ENCODE measurements around the gene PI4KB. TPM values are rescaled to one million over a fixed set of nuclear protein-coding genes. Genes with fewer than 3 reads are reported as not detected.

PI4KB gene
- total RNA-seq, 1 experiment from 2014 or later = 52.7 TPM

DNA sequence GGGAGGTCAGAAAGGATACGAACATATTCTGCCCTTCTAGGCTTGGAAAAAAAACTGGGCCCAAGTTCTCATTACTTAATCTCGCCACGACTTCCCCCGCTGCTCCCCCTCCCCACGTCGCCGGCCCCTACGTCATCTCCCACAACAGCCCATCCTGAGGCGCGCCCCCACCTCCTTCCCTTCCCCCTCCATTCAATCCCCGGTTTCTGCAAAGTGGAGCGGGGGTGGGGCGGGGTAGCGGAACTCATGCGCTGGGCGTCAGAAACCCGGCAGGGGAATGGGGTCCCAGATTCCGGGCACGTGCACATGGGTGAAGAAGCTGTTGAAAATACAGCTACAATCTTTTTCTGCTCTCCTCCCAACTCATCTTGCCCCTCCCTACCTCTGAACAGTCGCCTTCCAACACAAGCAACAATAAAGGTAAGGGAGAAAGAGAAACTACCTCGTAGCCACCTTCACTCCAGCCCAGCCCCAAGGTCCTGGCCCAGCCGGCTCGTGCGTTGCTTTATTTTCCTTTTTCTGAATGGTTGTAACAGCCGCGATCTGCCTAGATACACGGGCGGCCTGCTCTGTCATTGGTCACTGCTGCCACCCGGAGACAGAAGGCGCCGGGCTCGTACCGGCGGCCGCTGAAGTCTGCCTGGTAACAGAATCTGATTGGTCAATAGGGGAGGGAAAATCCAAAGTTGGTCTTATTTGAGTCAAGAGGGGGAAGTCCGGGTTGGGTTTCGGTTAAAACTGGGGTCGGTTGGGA, 19.7 kb upstream of the PI4KB start, which contains the start of gene RFX5:
TSS of gene RFX5 (minus strand) at position 484 of the 754 bp plus-strand sequence. CDS start 932 bp downstream, outside the sequence.
- Histone ChIP-seq H3K27me3 (replicated peaks; ENCODE audit: control insufficient read depth, insufficient read depth, low read length) (no peaks in the 10 kb centered on the region), H3K9me3 (peaks cover 14% of the 10 kb centered on the region), H3K4me3 (ENCODE audit: low read depth, low read length) (peak within 1 kb of the TSS; percentile 45), H3K4me1 (peaks cover 6% of the 10 kb centered on the region; the same call in 1 of the 2 replicates), H3K36me3 (ENCODE audit: control insufficient read depth, insufficient read depth, low read length) (no peaks in the 10 kb centered on the region)
- CTCF ChIA-PET = interaction anchor here (0.8 kb wide), 1 partner anchor 46 kb away, joined by 5 read pairs; no protein-coding TSS in a partner anchor
- Mint-ChIP-seq H3K27me3 (ENCODE audit: insufficient read depth, unreplicated experiment) (no peaks in the 10 kb centered on the region), H3K27ac (ENCODE audit: unreplicated experiment) (peak within 1 kb of the TSS; percentile 95), H3K4me3 (ENCODE audit: unreplicated experiment) (peak within 1 kb of the TSS; percentile 93), H3K36me3 (ENCODE audit: insufficient read depth, unreplicated experiment) (peaks cover 14% of the 10 kb centered on the region), H3K9me3 (ENCODE audit: unreplicated experiment) (peaks cover 10% of the 10 kb centered on the region), H3K4me1 (ENCODE audit: low read depth, unreplicated experiment) (peaks cover 18% of the 10 kb centered on the region)
- peak; percentile 94 to 96 for DNase-seq
- TF ChIP-seq, protein P1, sequence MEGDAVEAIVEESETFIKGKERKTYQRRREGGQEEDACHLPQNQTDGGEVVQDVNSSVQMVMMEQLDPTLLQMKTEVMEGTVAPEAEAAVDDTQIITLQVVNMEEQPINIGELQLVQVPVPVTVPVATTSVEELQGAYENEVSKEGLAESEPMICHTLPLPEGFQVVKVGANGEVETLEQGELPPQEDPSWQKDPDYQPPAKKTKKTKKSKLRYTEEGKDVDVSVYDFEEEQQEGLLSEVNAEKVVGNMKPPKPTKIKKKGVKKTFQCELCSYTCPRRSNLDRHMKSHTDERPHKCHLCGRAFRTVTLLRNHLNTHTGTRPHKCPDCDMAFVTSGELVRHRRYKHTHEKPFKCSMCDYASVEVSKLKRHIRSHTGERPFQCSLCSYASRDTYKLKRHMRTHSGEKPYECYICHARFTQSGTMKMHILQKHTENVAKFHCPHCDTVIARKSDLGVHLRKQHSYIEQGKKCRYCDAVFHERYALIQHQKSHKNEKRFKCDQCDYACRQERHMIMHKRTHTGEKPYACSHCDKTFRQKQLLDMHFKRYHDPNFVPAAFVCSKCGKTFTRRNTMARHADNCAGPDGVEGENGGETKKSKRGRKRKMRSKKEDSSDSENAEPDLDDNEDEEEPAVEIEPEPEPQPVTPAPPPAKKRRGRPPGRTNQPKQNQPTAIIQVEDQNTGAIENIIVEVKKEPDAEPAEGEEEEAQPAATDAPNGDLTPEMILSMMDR (IDR thresholded peaks at IDR 0.05; ENCODE audit: insufficient read depth in 1 of 2, low read depth in 1 of 2, low read length in 1 of 2, severe bottlenecking in 1 of 2, unreplicated experiment in 1 of 2) = no peak
- POLR2A ChIA-PET = interaction anchor here (0.6 to 1.0 kb wide), 2 partner anchors 20 to 66 kb away, joined by 3 to 4 read pairs; partner anchors contain the start of gene PI4KB
- intact Hi-C loops (cut with micrococcal nuclease; ENCODE audit: unreplicated experiment) = loop anchor here (5.0 to 10.0 kb wide), 2 partner anchors 48 to 65 kb away; partner anchors contain the start of genes PSMB4 and ZNF687
- BruUV-seq (replicated peaks) = no TSS peak

DNA sequence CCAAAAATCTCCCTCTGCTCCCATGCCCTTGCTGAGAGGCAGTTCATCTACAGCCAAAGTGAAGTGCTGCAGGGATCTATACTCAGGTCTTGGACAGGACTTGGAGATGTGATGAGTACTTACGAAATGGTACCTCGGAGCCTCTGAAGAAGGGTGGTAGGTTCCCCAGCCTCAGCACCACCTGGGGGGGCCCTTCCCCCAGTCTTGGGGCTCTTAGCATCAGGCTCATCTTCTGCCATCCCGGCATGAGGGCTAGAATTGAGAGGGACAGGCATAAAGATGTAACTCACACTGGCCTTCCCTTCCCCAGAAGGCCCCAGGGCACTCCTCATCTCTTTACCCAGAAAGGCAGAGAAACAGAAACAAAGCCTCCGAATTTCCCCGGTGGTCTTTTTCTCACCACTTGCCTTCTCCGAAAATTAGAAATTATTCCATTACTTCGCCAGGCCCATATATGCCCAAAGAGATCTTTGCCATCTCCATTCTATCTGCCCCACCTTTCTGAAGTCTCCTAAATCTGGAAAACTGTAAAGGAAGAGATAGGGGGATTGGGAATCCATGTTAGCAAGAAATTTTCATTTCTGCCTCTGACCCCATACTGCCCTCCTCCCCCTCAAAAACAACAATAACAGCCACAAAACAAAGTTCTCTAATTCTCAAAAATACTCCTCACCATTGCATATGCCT, 19.0 kb upstream of the PI4KB start:
- CTCF ChIA-PET = no interaction called here
- TF ChIP-seq, protein P1 (IDR thresholded peaks at IDR 0.05; ENCODE audit: insufficient read depth in 1 of 2, low read depth in 1 of 2, low read length in 1 of 2, severe bottlenecking in 1 of 2, unreplicated experiment in 1 of 2) = no peak
- Mint-ChIP-seq H3K9me3 (ENCODE audit: unreplicated experiment) (peaks cover 10% of the 10 kb centered on the region), H3K4me3 (ENCODE audit: unreplicated experiment) (peak overlapping the region; percentile 93), H3K27ac (ENCODE audit: unreplicated experiment) (peak overlapping the region; percentile 95), H3K27me3 (ENCODE audit: insufficient read depth, unreplicated experiment) (no peaks in the 10 kb centered on the region), H3K36me3 (ENCODE audit: insufficient read depth, unreplicated experiment) (peaks cover 14% of the 10 kb centered on the region), H3K4me1 (ENCODE audit: low read depth, unreplicated experiment) (peaks cover 19% of the 10 kb centered on the region)
- POLR2A ChIA-PET = interaction anchor here (0.6 to 1.0 kb wide), 2 partner anchors 19 to 65 kb away, joined by 3 to 4 read pairs; partner anchors contain the start of gene PI4KB
- intact Hi-C loops (cut with micrococcal nuclease; ENCODE audit: unreplicated experiment) = loop anchor here (5.0 to 10.0 kb wide), 2 partner anchors 49 to 64 kb away; partner anchors contain the start of genes PSMB4 and ZNF687
- Histone ChIP-seq H3K9me3 (peaks cover 8% of the 10 kb centered on the region), H3K4me3 (ENCODE audit: low read depth, low read length) (peak overlapping the region; percentile 45), H3K4me1 (peaks cover 6% of the 10 kb centered on the region; the same call in 1 of the 2 replicates), H3K27me3 (replicated peaks; ENCODE audit: control insufficient read depth, insufficient read depth, low read length) (no peaks in the 10 kb centered on the region), H3K36me3 (ENCODE audit: control insufficient read depth, insufficient read depth, low read length) (no peaks in the 10 kb centered on the region)
- BruUV-seq (replicated peaks) = TSS peak; percentile 75
- no peak for DNase-seq

DNA sequence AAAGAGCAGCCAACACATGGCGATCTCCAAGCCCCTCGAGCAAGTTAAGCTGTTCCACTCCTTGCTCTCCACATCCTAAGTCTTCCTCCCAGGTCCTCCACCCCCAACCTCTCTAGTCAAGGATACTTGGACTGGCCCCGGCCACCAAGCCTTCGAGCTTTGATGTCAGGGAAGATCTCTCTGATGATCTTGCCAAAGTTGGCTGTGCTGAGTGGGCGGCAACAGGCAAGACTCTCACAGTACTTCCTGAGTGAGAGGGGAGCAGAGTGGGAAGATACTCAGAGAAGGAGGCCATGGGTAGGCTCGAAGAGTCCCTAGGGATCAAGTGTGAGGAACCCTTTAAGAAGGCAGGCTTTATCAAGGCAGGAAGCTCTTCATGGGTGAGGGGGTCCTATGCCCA, 17.1 kb upstream of the PI4KB start:
- no peaks in the 10 kb centered on the region for H3K27me3 Mint-ChIP-seq (ENCODE audit: insufficient read depth, unreplicated experiment)
- no peaks in the 10 kb centered on the region for H3K27me3 ChIP-seq (replicated peaks; ENCODE audit: control insufficient read depth, insufficient read depth, low read length)
- no peak overlapping the region for H3K27ac Mint-ChIP-seq (ENCODE audit: unreplicated experiment)
- CTCF ChIA-PET = interaction anchor here (0.6 to 1.1 kb wide), 3 partner anchors 33 to 170 kb away, joined by 3 to 4 read pairs (median 4); no protein-coding TSS in a partner anchor
- TF ChIP-seq, protein P1 (IDR thresholded peaks at IDR 0.05; ENCODE audit: insufficient read depth in 1 of 2, low read depth in 1 of 2, low read length in 1 of 2, severe bottlenecking in 1 of 2, unreplicated experiment in 1 of 2) = no peak
- no peaks in the 10 kb centered on the region for H3K36me3 ChIP-seq (ENCODE audit: control insufficient read depth, insufficient read depth, low read length)
- no peak overlapping the region for H3K4me3 Mint-ChIP-seq (ENCODE audit: unreplicated experiment)
- no TSS peak for BruUV-seq (replicated peaks)
- H3K4me1 Mint-ChIP-seq (ENCODE audit: low read depth, unreplicated experiment) = peaks cover 25% of the 10 kb centered on the region
- H3K4me1 ChIP-seq = peaks cover 6% of the 10 kb centered on the region; the same call in 1 of the 2 replicates
- H3K4me3 ChIP-seq (ENCODE audit: low read depth, low read length) = no peak overlapping the region
- H3K9me3 Mint-ChIP-seq (ENCODE audit: unreplicated experiment) = no peaks in the 10 kb centered on the region
- DNase-seq = no peak
- H3K36me3 Mint-ChIP-seq (ENCODE audit: insufficient read depth, unreplicated experiment) = peaks cover 14% of the 10 kb centered on the region
- intact Hi-C loops (cut with micrococcal nuclease; ENCODE audit: unreplicated experiment) = loop anchor here (10.0 kb wide), 1 partner anchor 51 kb away; the partner anchor contains the start of gene PSMB4
- POLR2A ChIA-PET = no interaction called here
- H3K9me3 ChIP-seq = no peaks in the 10 kb centered on the region

Data from Caco-2 (cell line).